Measurements from ENCODE around the gene VCAN.
A peak's percentile ranks its signal among the peaks of the same experiment; 100 is the strongest.

VCAN gene

GRCh38 chr5:83472508-83473345, 1.2 kb downstream of the VCAN start:
- DNase-seq (ENCODE audit: low spot score) (peak; percentile 64), ATAC-seq (ENCODE audit: low read depth) (peak; percentile 32)
- Histone ChIP-seq H3K9me3 (ENCODE audit: severe bottlenecking) (no peaks in the 10 kb centered on the region), H3K27ac (ENCODE audit: poor library complexity, severe bottlenecking) (peak overlapping the region; percentile 53), H3K4me1 (ENCODE audit: insufficient read depth, poor library complexity, severe bottlenecking) (peaks cover 11% of the 10 kb centered on the region), H3K36me3 (ENCODE audit: low read depth) (no peaks in the 10 kb centered on the region), H3K4me3 (ENCODE audit: severe bottlenecking) (peak overlapping the region; percentile 34), H3K27me3 (ENCODE audit: insufficient read depth, poor library complexity, severe bottlenecking) (peaks cover 62% of the 10 kb centered on the region)
- TF ChIP-seq, protein P1, sequence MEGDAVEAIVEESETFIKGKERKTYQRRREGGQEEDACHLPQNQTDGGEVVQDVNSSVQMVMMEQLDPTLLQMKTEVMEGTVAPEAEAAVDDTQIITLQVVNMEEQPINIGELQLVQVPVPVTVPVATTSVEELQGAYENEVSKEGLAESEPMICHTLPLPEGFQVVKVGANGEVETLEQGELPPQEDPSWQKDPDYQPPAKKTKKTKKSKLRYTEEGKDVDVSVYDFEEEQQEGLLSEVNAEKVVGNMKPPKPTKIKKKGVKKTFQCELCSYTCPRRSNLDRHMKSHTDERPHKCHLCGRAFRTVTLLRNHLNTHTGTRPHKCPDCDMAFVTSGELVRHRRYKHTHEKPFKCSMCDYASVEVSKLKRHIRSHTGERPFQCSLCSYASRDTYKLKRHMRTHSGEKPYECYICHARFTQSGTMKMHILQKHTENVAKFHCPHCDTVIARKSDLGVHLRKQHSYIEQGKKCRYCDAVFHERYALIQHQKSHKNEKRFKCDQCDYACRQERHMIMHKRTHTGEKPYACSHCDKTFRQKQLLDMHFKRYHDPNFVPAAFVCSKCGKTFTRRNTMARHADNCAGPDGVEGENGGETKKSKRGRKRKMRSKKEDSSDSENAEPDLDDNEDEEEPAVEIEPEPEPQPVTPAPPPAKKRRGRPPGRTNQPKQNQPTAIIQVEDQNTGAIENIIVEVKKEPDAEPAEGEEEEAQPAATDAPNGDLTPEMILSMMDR (IDR thresholded peaks at IDR 0.05; ENCODE audit: poor library complexity, severe bottlenecking): no peak

GRCh38 chr5:83473346-83474160, 2.0 kb downstream of the VCAN start:
- Histone ChIP-seq H3K27ac (ENCODE audit: poor library complexity, severe bottlenecking) (peak overlapping the region; percentile 53), H3K36me3 (ENCODE audit: low read depth) (no peaks in the 10 kb centered on the region), H3K9me3 (ENCODE audit: severe bottlenecking) (no peaks in the 10 kb centered on the region), H3K27me3 (ENCODE audit: insufficient read depth, poor library complexity, severe bottlenecking) (peaks cover 54% of the 10 kb centered on the region), H3K4me3 (ENCODE audit: severe bottlenecking) (peak overlapping the region; percentile 34), H3K4me1 (ENCODE audit: insufficient read depth, poor library complexity, severe bottlenecking) (peaks cover 11% of the 10 kb centered on the region)
- ATAC-seq (ENCODE audit: low read depth) (peak; percentile 70), DNase-seq (ENCODE audit: low spot score) (peak; percentile 82)
- TF ChIP-seq, protein P1 (IDR thresholded peaks at IDR 0.05; ENCODE audit: poor library complexity, severe bottlenecking): peak; percentile 97

GRCh38 chr5:83474161-83474796, 2.7 kb downstream of the VCAN start:
- ATAC-seq (ENCODE audit: low read depth): peak; percentile 54

DNA sequence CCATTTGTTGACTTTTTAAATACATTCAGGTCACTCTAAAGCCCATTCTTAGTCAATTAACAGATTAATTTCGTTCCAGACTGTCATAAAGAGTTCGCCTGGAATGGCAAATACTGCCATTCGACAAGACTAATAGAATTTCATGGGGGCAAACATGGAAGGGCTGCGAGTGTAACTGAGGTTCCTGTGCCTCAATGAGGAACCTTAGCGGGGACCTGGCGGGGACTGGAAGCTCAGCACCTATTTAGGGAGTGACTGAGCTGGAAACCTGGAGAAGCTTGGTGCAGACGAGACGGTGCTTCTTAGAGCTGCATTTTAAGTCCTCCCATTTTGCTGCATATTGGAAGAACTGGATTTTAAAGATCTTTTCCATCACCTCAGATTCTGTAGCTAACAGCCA, 3.4 kb downstream of the VCAN start:
- peak overlapping the region; percentile 53 for H3K27ac ChIP-seq (ENCODE audit: poor library complexity, severe bottlenecking)
- peaks cover 11% of the 10 kb centered on the region for H3K4me1 ChIP-seq (ENCODE audit: insufficient read depth, poor library complexity, severe bottlenecking)
- DNase-seq (ENCODE audit: low spot score) (no peak), ATAC-seq (ENCODE audit: low read depth) (no peak)
- peak overlapping the region; percentile 34 for H3K4me3 ChIP-seq (ENCODE audit: severe bottlenecking)
- TF ChIP-seq, protein P1 (IDR thresholded peaks at IDR 0.05; ENCODE audit: poor library complexity, severe bottlenecking): no peak
- H3K9me3 ChIP-seq (ENCODE audit: severe bottlenecking): no peaks in the 10 kb centered on the region
- peaks cover 40% of the 10 kb centered on the region for H3K27me3 ChIP-seq (ENCODE audit: insufficient read depth, poor library complexity, severe bottlenecking)
- H3K36me3 ChIP-seq (ENCODE audit: low read depth): no peaks in the 10 kb centered on the region

More at GRCh38 chr5:83474161-83474796, 2.7 kb downstream of the VCAN start:
- H3K9me3 ChIP-seq (ENCODE audit: severe bottlenecking): no peaks in the 10 kb centered on the region
- TF ChIP-seq, protein P1 (IDR thresholded peaks at IDR 0.05; ENCODE audit: poor library complexity, severe bottlenecking): no peak
- H3K27ac ChIP-seq (ENCODE audit: poor library complexity, severe bottlenecking): peak overlapping the region; percentile 53
- peak; percentile 86 for DNase-seq (ENCODE audit: low spot score)
- no peaks in the 10 kb centered on the region for H3K36me3 ChIP-seq (ENCODE audit: low read depth)
- H3K4me1 ChIP-seq (ENCODE audit: insufficient read depth, poor library complexity, severe bottlenecking): peaks cover 11% of the 10 kb centered on the region
- H3K27me3 ChIP-seq (ENCODE audit: insufficient read depth, poor library complexity, severe bottlenecking): peaks cover 47% of the 10 kb centered on the region
- peak overlapping the region; percentile 34 for H3K4me3 ChIP-seq (ENCODE audit: severe bottlenecking)
